Body of pancreas (tissue), 4 donors: ENCODE results near the gene IYD.

Source experiments
- POLR2A ChIP-seq, 3 donors: fragments of 450-650 bp; IDR thresholded peaks; one replicate each; pipeline ENCODE4 v1.6.1; 2016; ENCODE audit warnings: antibody characterized with exemption in 3 of 3, mild to moderate bottlenecking in 2 of 3
- TF ChIP-seq, protein P1 (sequence below), 7 experiments: fragments of 450-650 bp in 4 of 7; fragments of 200-600 bp in 3 of 7; sonication (generic) in 3 of 7; IDR thresholded peaks; one replicate each; pipeline ENCODE4 v1.5.1; 2016 to 2019; ENCODE audit warnings: antibody characterized with exemption in 7 of 7

DNA sequence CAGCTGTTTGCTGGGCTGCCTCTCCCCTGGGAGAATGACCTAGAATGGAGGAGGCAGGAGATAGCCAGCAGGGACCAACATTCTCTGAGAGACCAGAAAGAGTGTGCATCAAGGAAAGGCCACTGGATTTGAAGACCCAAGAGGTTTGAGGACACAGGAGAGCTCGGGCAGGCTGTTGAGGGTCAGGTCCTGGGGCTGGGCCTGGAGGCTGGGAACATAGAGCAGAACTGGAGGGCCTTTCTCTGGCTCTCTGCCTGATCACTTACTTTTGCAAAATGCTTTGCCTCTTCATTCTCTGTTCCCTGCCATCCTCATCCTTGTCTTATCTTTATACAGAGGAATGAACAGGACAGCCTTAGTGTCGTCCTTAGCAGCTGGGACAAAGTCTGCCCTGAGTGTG is 2.5 kb downstream of the IYD start:
- TF ChIP-seq POLR2A (IDR thresholded peaks at IDR 0.05) = no peak
- TF ChIP-seq, protein P1, sequence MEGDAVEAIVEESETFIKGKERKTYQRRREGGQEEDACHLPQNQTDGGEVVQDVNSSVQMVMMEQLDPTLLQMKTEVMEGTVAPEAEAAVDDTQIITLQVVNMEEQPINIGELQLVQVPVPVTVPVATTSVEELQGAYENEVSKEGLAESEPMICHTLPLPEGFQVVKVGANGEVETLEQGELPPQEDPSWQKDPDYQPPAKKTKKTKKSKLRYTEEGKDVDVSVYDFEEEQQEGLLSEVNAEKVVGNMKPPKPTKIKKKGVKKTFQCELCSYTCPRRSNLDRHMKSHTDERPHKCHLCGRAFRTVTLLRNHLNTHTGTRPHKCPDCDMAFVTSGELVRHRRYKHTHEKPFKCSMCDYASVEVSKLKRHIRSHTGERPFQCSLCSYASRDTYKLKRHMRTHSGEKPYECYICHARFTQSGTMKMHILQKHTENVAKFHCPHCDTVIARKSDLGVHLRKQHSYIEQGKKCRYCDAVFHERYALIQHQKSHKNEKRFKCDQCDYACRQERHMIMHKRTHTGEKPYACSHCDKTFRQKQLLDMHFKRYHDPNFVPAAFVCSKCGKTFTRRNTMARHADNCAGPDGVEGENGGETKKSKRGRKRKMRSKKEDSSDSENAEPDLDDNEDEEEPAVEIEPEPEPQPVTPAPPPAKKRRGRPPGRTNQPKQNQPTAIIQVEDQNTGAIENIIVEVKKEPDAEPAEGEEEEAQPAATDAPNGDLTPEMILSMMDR (IDR thresholded peaks at IDR 0.05) = no peak
